SK-N-MC (cell line): ENCODE data around the gene RBM39.
"Not testable (repeated sequence)": the region's sequence is repeated elsewhere in the genome, so short reads cannot be mapped to it uniquely, and the experiment has no call there.

Experiments
- DNase-seq: peaks from one replicate; pipeline ENCODE4 v3.0.0-alpha.2; 2011; ENCODE audit warnings: low read depth, low spot score
- H3K27ac ChIP-seq: fragments of 200-600 bp; sonication (generic); 2 replicates; pipeline ENCODE4 v1.5.1; 2016; ENCODE audit warnings: mixed run types
- H3K36me3 ChIP-seq: fragments of 200-600 bp; sonication (generic); 2 replicates; pipeline ENCODE4 v1.6.1; 2017; ENCODE audit warnings: antibody characterized with exemption, low read length, mixed read lengths; ENCODE audit not compliant: insufficient read depth
- H3K4me3 ChIP-seq: fragments of 200-600 bp; sonication (generic); 2 replicates; pipeline ENCODE4 v1.5.1; 2016
- H3K9ac ChIP-seq: fragments of 200-600 bp; sonication (generic); 2 replicates; pipeline ENCODE4 v1.8.0; 2017; ENCODE audit warnings: mixed run types, mixed read lengths; ENCODE audit not compliant: insufficient read length
- H3K9me3 ChIP-seq: fragments of 200-600 bp; sonication (generic); 2 replicates; pipeline ENCODE4 v1.6.1; 2017; ENCODE audit warnings: low read depth, mild to moderate bottlenecking, antibody characterized with exemption, low read length, moderate library complexity, mixed read lengths
- EZH2 ChIP-seq: fragments of 200-600 bp; sonication (generic); IDR thresholded peaks from one replicate; pipeline ENCODE4 v1.6.1; 2017; ENCODE audit warnings: antibody characterized with exemption
- FOXP2 ChIP-seq: optimal IDR thresholded peaks from 2 replicates; pipeline ENCODE3; 2011; ENCODE audit warnings: mild to moderate bottlenecking, moderate library complexity; ENCODE audit not compliant: insufficient read depth; ENCODE audit errors: extremely low read length, control extremely low read depth
- POLR2AphosphoS5 ChIP-seq: IDR thresholded peaks from 2 replicates; pipeline ENCODE4 v1.6.1; 2012; ENCODE audit warnings: mild to moderate bottlenecking, low read depth, low read length, borderline replicate concordance

Gene RBM39

GRCh38 chr20:35772563-35773058 is 30.6 kb upstream of the RBM39 start:
- peak overlapping the region; percentile 76 for H3K4me3 ChIP-seq
- H3K36me3 ChIP-seq: peaks cover 10% of the 10 kb centered on the region
- peak overlapping the region; percentile 62; the same call in 1 of the 2 replicates for H3K27ac ChIP-seq
- H3K9ac ChIP-seq: peak overlapping the region; percentile 90
- no peak for DNase-seq
- TF ChIP-seq FOXP2 (no peak), POLR2AphosphoS5 (no peak), EZH2 (no peak)
- H3K9me3 ChIP-seq: no peaks in the 10 kb centered on the region

GRCh38 chr20:35771689-35772562 is 29.9 kb upstream of the RBM39 start, which contains the start of gene PHF20:
Gene PHF20, plus strand, starts transcription at chr20:35772015. Its CDS starts 29,508 bp downstream, at chr20:35801523.
- peak within 1 kb of the TSS; percentile 62; the same call in 1 of the 2 replicates for H3K27ac ChIP-seq
- TF ChIP-seq POLR2AphosphoS5 (peak; percentile 63; the same call in 1 of the 2 replicates), EZH2 (no peak), FOXP2 (no peak)
- H3K9me3 ChIP-seq: no peaks in the 10 kb centered on the region
- H3K36me3 ChIP-seq: peaks cover 10% of the 10 kb centered on the region
- peak within 1 kb of the TSS; percentile 90 for H3K9ac ChIP-seq
- peak; percentile 68 for DNase-seq
- H3K4me3 ChIP-seq: peak within 1 kb of the TSS; percentile 76

- TF ChIP-seq FOXP2 (no peak), EZH2 (no peak), POLR2AphosphoS5 (no peak)
- no peak for DNase-seq
- Histone ChIP-seq H3K36me3 (peaks cover 10% of the 10 kb centered on the region), H3K4me3 (no peak overlapping the region; the same call in 1 of the 2 replicates), H3K27ac (0 out of 2 replicates have a peak overlapping the region, but pooled peaks have one; percentile 11), H3K9me3 (no peaks in the 10 kb centered on the region), H3K9ac (no peak overlapping the region)
Measured at GRCh38 chr20:35771367-35771688, 29.3 kb upstream of the RBM39 start.

- no peak for TF ChIP-seq EZH2
- TF ChIP-seq POLR2AphosphoS5: peak; percentile 31; the same call in 1 of the 2 replicates
- no peak for TF ChIP-seq FOXP2
- DNase-seq: no peak
- no peaks in the 10 kb centered on the region for H3K9me3 ChIP-seq
- H3K36me3 ChIP-seq: no peaks in the 10 kb centered on the region
- peak overlapping the region; percentile 97 for H3K27ac ChIP-seq
- H3K9ac ChIP-seq: peak overlapping the region; percentile 66
- H3K4me3 ChIP-seq: peak overlapping the region; percentile 47
Measured at GRCh38 chr20:35768731-35769664, 26.9 kb upstream of the RBM39 start.

- H3K36me3 ChIP-seq: no peaks in the 10 kb centered on the region
- H3K9me3 ChIP-seq: no peaks in the 10 kb centered on the region
- TF ChIP-seq POLR2AphosphoS5: peak; percentile 22; the same call in 1 of the 2 replicates
- TF ChIP-seq FOXP2: no peak
- peak; percentile 50 for DNase-seq
- H3K9ac ChIP-seq: peak overlapping the region; percentile 66
- H3K4me3 ChIP-seq: peak overlapping the region; percentile 47
- H3K27ac ChIP-seq: peak overlapping the region; percentile 97
Measured at GRCh38 chr20:35767683-35768481, 25.8 kb upstream of the RBM39 start.

GRCh38 chr20:35766843-35767242 is 24.8 kb upstream of the RBM39 start:
- DNase-seq: no peak
- TF ChIP-seq POLR2AphosphoS5: no peak
- no peak for TF ChIP-seq FOXP2
- no peak for TF ChIP-seq EZH2
- no peak overlapping the region for H3K27ac ChIP-seq
- H3K36me3 ChIP-seq: no peaks in the 10 kb centered on the region
- H3K9me3 ChIP-seq: no peaks in the 10 kb centered on the region
- H3K4me3 ChIP-seq: no peak overlapping the region
- no peak overlapping the region for H3K9ac ChIP-seq

GRCh38 chr20:35764936-35765335 is 22.9 kb upstream of the RBM39 start:
- not testable (repeated sequence) for H3K27ac ChIP-seq, DNase-seq, H3K9ac ChIP-seq, H3K9me3 ChIP-seq, H3K4me3 ChIP-seq, H3K36me3 ChIP-seq
